ENCODE data around the gene PALD1. TPM values are rescaled to one million over a fixed set of nuclear protein-coding genes. Genes with fewer than 3 reads are reported as not detected.
A peak's percentile ranks its signal among the peaks of the same experiment; 100 is the strongest.

Gene PALD1
- total RNA-seq, 4 donors from 2014 or later = 10.4 to 19.1 (median 12.8) TPM

- no peak for TF ChIP-seq POLR2A (IDR thresholded peaks at IDR 0.05; ENCODE audit: low read depth)
- TF ChIP-seq CTCF (IDR thresholded peaks at IDR 0.05) = no peak
- no peak for TF ChIP-seq POLR2AphosphoS5 (IDR thresholded peaks at IDR 0.05)
- no peak for TF ChIP-seq EP300 (IDR thresholded peaks at IDR 0.05)
- Histone ChIP-seq H3K4me1 (peaks cover 61 to 71% (median 66%) of the 10 kb centered on the region in 4 donors), H3K27me3 (no peaks in the 10 kb centered on the region), H3K36me3 (no peaks in the 10 kb centered on the region), H3K4me3 (no peak overlapping the region), H3K9me3 (no peaks in the 10 kb centered on the region), H3K27ac (replicated peaks in 1 of 4) (peak overlapping the region; percentile 29 to 70 (median 54))
- 64% methylated on average over 7 of the region's 7 CpGs for WGBS
- intact Hi-C loops (cut with DNase I) = loop anchor here (5.0 kb wide), 1 partner anchor 32 kb away; the partner anchor contains the start of gene PALD1
- no peak for DNase-seq (ENCODE audit: extremely low spot score)
Measured at GRCh38 chr10:70509757-70510147, 31.2 kb downstream of the PALD1 start.

- Histone ChIP-seq H3K27ac (replicated peaks in 1 of 4) (peak overlapping the region in 3 of 4 donors; percentile 29 to 70 (median 65)), H3K4me1 (peaks cover 68 to 77% (median 73%) of the 10 kb centered on the region in 4 donors), H3K4me3 (no peak overlapping the region), H3K36me3 (no peaks in the 10 kb centered on the region), H3K27me3 (no peaks in the 10 kb centered on the region), H3K9me3 (no peaks in the 10 kb centered on the region)
- no peak for DNase-seq (ENCODE audit: extremely low spot score)
- intact Hi-C loops (cut with DNase I) = loop anchor here (5.0 kb wide), 1 partner anchor 33 kb away; the partner anchor contains the start of gene PALD1
- TF ChIP-seq POLR2AphosphoS5 (IDR thresholded peaks at IDR 0.05) = no peak
- TF ChIP-seq POLR2A (IDR thresholded peaks at IDR 0.05; ENCODE audit: low read depth) = no peak
- TF ChIP-seq EP300 (IDR thresholded peaks at IDR 0.05) = no peak
- no peak for TF ChIP-seq CTCF (IDR thresholded peaks at IDR 0.05)
- WGBS = 88% methylated on average over 4 of the region's 4 CpGs
Measured at GRCh38 chr10:70510453-70510852, 31.9 kb downstream of the PALD1 start.

- 57% methylated on average over 3 of the region's 6 CpGs for WGBS
- H3K27me3 ChIP-seq = no peaks in the 10 kb centered on the region
- H3K36me3 ChIP-seq = no peaks in the 10 kb centered on the region
- peaks cover 72 to 77% (median 74%) of the 10 kb centered on the region in 4 donors for H3K4me1 ChIP-seq
- DNase-seq (ENCODE audit: extremely low spot score) = no peak
- intact Hi-C loops (cut with DNase I) = loop anchor here (5.0 kb wide), 1 partner anchor 34 kb away; the partner anchor contains the start of gene PALD1
- H3K4me3 ChIP-seq = no peak overlapping the region
- H3K9me3 ChIP-seq = no peaks in the 10 kb centered on the region
- TF ChIP-seq POLR2A (IDR thresholded peaks at IDR 0.05; ENCODE audit: low read depth) = no peak
- TF ChIP-seq CTCF (IDR thresholded peaks at IDR 0.05) = no peak
- TF ChIP-seq EP300 (IDR thresholded peaks at IDR 0.05) = no peak
- TF ChIP-seq POLR2AphosphoS5 (IDR thresholded peaks at IDR 0.05) = no peak
- peak overlapping the region in 3 of 4 donors; percentile 29 to 70 (median 65) for H3K27ac ChIP-seq (replicated peaks in 1 of 4)
Measured at GRCh38 chr10:70510904-70511303, 32.3 kb downstream of the PALD1 start.

GRCh38 chr10:70512149-70512639, 33.6 kb downstream of the PALD1 start:
- H3K36me3 ChIP-seq = no peaks in the 10 kb centered on the region
- intact Hi-C loops (cut with DNase I) = loop anchor here (5.0 kb wide), 1 partner anchor 35 kb away; the partner anchor contains the start of gene PALD1

GRCh38 chr10:70513848-70514309, 35.3 kb downstream of the PALD1 start:
- WGBS = 72% methylated on average over 4 of the region's 14 CpGs
- Histone ChIP-seq H3K4me1 (peaks cover 60 to 63% (median 61%) of the 10 kb centered on the region in 4 donors), H3K36me3 (no peaks in the 10 kb centered on the region), H3K27me3 (no peaks in the 10 kb centered on the region), H3K4me3 (no peak overlapping the region), H3K27ac (replicated peaks in 1 of 4) (no peak overlapping the region), H3K9me3 (no peaks in the 10 kb centered on the region)
- intact Hi-C loops (cut with DNase I) = loop anchor here (5.0 kb wide), 1 partner anchor 37 kb away; the partner anchor contains the start of gene PALD1
- TF ChIP-seq CTCF (IDR thresholded peaks at IDR 0.05) (no peak), EP300 (IDR thresholded peaks at IDR 0.05) (no peak), POLR2AphosphoS5 (IDR thresholded peaks at IDR 0.05) (no peak), POLR2A (IDR thresholded peaks at IDR 0.05; ENCODE audit: low read depth) (no peak)
- no peak for DNase-seq (ENCODE audit: extremely low spot score)

More at GRCh38 chr10:70512149-70512639, 33.6 kb downstream of the PALD1 start:
- Histone ChIP-seq H3K27ac (replicated peaks in 1 of 4) (peak overlapping the region in 3 of 4 donors; percentile 30 to 61 (median 50)), H3K9me3 (no peaks in the 10 kb centered on the region), H3K4me1 (peaks cover 72 to 77% (median 73%) of the 10 kb centered on the region in 4 donors), H3K4me3 (no peak overlapping the region), H3K27me3 (no peaks in the 10 kb centered on the region)
- TF ChIP-seq EP300 (IDR thresholded peaks at IDR 0.05) (no peak), POLR2AphosphoS5 (IDR thresholded peaks at IDR 0.05) (peak in 1 of 2 donors; percentile 7)
- WGBS = 32% methylated on average over 5 of the region's 5 CpGs
- DNase-seq (ENCODE audit: extremely low spot score) = no peak

Measured in esophagus muscularis mucosa (tissue), 4 donors.